Ovary (tissue), 9 donors: ENCODE measurements around the gene PRPF19. TPM values are rescaled to one million over a fixed set of nuclear protein-coding genes. Genes with fewer than 3 reads are reported as not detected.

Experiments
- DNase-seq, 5 donors: peaks; one replicate each; pipeline ENCODE4 v3.0.0-alpha.2; 2019 to 2020
- H3K27ac ChIP-seq, 2 donors: fragments of 200-600 bp; one replicate each; pipeline versions ENCODE4 v1.5.1 to v1.8.0; 2019 to 2022
- H3K27me3 ChIP-seq: fragments of 200-600 bp; one replicate; pipeline ENCODE4 v1.8.0; 2022
- H3K36me3 ChIP-seq: fragments of 200-600 bp; sonication (generic); one replicate; pipeline ENCODE4 v1.5.1; 2019
- H3K4me1 ChIP-seq: one replicate; pipeline ENCODE4 v1.8.1; 2013; ENCODE audit warnings: mild to moderate bottlenecking, moderate library complexity; ENCODE audit not compliant: insufficient read depth
- H3K4me3 ChIP-seq: fragments of 200-600 bp; sonication (generic); one replicate; pipeline ENCODE4 v1.5.1; 2017
- H3K9me3 ChIP-seq, 2 donors: fragments of 200-600 bp in 1 of 2; sonication (generic) in 1 of 2; one replicate each; pipeline versions ENCODE4 v1.5.1 to v1.8.1; 2013 to 2019; ENCODE audit warnings: mild to moderate bottlenecking in 1 of 2, moderate library complexity in 1 of 2
- EP300 ChIP-seq: sonication (generic); formaldehyde crosslinking; IDR thresholded peaks from one replicate; pipeline ENCODE4 v1.6.1; 2017; ENCODE audit warnings: antibody characterized with exemption
- POLR2A ChIP-seq: fragments of 450-650 bp; IDR thresholded peaks from one replicate; pipeline ENCODE4 v1.6.1; 2017; ENCODE audit warnings: antibody characterized with exemption, mild to moderate bottlenecking, moderate library complexity
- WGBS, 3 donors: extraction: QIAGEN DNeasy Blood & Tissue Kit in 1 of 3; methylation state at CpG; one replicate each; pipeline versions ENCODE4 v1.1.5 to v1.1.7; 2013 to 2017; 5-methylcytosine and 5-hydroxymethylcytosine counted together
- intact Hi-C, 4 donors: fragments of 100-400 bp; cut with DNase I; formaldehyde crosslinking; loops; one replicate each; pipeline versions ENCODE4 v1.11.0 to v1.15.1; 2022 to 2023
- polyA plus RNA-seq, 2 donors: library from polyadenylated mRNA; stranded (reverse); fragments of 200-250 nt in 1 of 2; fragments of 350-450 nt in 1 of 2; fragmentation: Illumina TruSeq in 1 of 2; extraction: RNeasy Lipid Tissue Mini Kit (QIAGEN cat#74804) in 1 of 2; gene quantifications; one replicate each; pipeline ENCODE4 v1.2.3, GENCODE V29; 2013 to 2014
- total RNA-seq, 7 donors: library from RNA; depleted of rRNA in 2 of 7; stranded (reverse); fragments of >200 nt in 2 of 7; fragmentation: NEBNext Ultra II Directional in 3 of 7; extraction: Animal tissue kit (Norgen Biotek cat#: 25700) in 3 of 7; gene quantifications; one replicate each; pipeline versions ENCODE4 v1.1.0 to v1.2.4, GENCODE V29; 2016 to 2023
- TF ChIP-seq, protein P1 (sequence below), 3 donors: fragments of 450-650 bp in 2 of 3; fragments of 200-600 bp in 1 of 3; IDR thresholded peaks; one replicate each; pipeline versions ENCODE4 v1.5.1 to v1.8.0; 2016 to 2022; ENCODE audit warnings: antibody characterized with exemption in 3 of 3, mild to moderate bottlenecking in 1 of 3
- donor health status: DM: no; HTN: no; CAD: no; lungs with moderate emphysema.
- donor health status: DM: no; HTN: no; CAD: no.
- donor health status: Bipolar disorder and iron deficiency.
- donor health status: DM: yes; HTN: yes; CAD: no.
- donor health status: DM: no; HTN: no; CAD: no.
- donor health status: DM: yes; HTN: yes; CAD: no.

The PRPF19 gene
- total and polyA plus RNA-seq, 9 donors: 44.1 to 109 (median 91.6) TPM

DNA sequence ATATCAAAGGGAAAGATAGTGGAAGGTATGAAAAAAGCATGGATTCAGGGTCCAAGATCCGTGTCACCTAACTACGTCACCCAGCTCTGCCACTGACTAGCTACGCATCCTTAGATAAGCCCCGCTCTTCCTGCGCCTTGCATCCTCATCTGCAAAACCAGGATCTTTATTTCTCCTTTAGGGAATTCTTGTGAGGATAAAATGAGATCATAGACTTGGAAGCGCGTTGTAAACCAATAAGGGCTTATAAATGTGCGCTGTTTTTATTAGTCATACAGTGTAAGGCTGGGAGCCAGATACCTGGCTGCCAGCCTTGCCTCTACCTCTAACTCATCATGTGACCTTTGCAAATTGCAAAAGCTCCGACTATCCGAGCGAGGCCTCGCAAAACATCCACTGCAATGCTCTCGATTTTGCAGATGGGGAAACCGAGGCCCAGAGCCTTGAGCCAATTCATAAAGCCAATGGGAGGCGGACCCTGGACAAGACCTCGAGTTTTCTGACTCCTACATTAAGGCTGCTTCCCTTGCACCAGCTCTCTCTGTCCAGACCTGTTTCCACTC is 753 bp downstream of the PRPF19 start:
- H3K36me3 ChIP-seq: no peaks in the 10 kb centered on the region
- no peaks in the 10 kb centered on the region for H3K9me3 ChIP-seq
- WGBS, 3 donors: 3 to 6% (median 3%) methylated on average over 16 of the region's 16 CpGs
- intact Hi-C loops: no loop called here
- TF ChIP-seq EP300 (no peak), POLR2A (no peak)
- TF ChIP-seq, protein P1, sequence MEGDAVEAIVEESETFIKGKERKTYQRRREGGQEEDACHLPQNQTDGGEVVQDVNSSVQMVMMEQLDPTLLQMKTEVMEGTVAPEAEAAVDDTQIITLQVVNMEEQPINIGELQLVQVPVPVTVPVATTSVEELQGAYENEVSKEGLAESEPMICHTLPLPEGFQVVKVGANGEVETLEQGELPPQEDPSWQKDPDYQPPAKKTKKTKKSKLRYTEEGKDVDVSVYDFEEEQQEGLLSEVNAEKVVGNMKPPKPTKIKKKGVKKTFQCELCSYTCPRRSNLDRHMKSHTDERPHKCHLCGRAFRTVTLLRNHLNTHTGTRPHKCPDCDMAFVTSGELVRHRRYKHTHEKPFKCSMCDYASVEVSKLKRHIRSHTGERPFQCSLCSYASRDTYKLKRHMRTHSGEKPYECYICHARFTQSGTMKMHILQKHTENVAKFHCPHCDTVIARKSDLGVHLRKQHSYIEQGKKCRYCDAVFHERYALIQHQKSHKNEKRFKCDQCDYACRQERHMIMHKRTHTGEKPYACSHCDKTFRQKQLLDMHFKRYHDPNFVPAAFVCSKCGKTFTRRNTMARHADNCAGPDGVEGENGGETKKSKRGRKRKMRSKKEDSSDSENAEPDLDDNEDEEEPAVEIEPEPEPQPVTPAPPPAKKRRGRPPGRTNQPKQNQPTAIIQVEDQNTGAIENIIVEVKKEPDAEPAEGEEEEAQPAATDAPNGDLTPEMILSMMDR (IDR thresholded peaks at IDR 0.05): no peak
- no peak for DNase-seq
- H3K27ac ChIP-seq: peak overlapping the region; percentile 74 to 78
- H3K4me3 ChIP-seq: peak overlapping the region; percentile 97
- H3K27me3 ChIP-seq: no peaks in the 10 kb centered on the region
- peaks cover 9% of the 10 kb centered on the region for H3K4me1 ChIP-seq

DNA sequence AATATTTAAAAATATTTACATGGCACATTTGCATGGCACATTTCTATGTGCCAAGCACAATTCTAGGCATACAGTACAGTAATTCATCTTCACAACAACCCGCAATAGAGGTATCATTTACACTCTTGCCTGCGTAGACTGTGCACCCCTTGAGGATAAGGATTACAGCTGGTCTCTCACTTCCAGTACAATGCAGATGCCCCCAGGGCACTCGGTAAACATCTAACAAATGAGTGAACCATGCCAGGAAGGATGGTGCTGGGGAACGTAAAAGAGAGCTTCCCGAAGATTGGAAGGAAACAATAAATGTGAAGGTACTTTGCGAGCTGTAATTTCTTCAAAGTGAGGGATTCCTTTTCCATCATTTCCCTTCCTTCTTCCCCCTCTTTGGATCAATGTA is 1.3 kb downstream of the PRPF19 start:
- intact Hi-C loops: no loop called here
- Histone ChIP-seq H3K27ac (no peak overlapping the region), H3K4me3 (no peak overlapping the region), H3K27me3 (no peaks in the 10 kb centered on the region), H3K36me3 (no peaks in the 10 kb centered on the region), H3K9me3 (no peaks in the 10 kb centered on the region), H3K4me1 (peaks cover 9% of the 10 kb centered on the region)
- DNase-seq: no peak
- 39 to 41% (median 41%) methylated on average over 6 of the region's 6 CpGs for WGBS, 3 donors
- TF ChIP-seq POLR2A: no peak
- TF ChIP-seq EP300: no peak
- TF ChIP-seq, protein P1 (IDR thresholded peaks at IDR 0.05): no peak

DNA sequence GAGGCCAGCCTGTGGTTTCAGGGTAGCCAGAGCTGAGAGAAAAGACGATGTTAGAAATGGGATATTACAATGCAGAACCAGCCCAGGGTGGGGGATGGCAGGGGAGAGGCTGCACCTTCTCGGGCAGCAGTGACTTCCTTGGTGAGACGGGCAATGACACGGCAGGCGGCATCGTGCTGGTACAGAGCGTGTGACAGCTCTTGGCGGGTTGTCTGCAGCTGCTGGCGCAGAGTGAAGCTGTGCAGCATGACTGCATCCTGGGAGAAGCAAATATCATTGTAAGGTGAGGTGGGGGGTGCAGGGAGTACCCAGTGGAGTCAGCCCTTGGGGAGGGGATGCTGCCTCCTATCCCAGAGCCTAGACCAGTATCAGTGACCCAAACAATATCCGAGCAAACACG is 3.8 kb downstream of the PRPF19 start:
- no peak for DNase-seq

DNA sequence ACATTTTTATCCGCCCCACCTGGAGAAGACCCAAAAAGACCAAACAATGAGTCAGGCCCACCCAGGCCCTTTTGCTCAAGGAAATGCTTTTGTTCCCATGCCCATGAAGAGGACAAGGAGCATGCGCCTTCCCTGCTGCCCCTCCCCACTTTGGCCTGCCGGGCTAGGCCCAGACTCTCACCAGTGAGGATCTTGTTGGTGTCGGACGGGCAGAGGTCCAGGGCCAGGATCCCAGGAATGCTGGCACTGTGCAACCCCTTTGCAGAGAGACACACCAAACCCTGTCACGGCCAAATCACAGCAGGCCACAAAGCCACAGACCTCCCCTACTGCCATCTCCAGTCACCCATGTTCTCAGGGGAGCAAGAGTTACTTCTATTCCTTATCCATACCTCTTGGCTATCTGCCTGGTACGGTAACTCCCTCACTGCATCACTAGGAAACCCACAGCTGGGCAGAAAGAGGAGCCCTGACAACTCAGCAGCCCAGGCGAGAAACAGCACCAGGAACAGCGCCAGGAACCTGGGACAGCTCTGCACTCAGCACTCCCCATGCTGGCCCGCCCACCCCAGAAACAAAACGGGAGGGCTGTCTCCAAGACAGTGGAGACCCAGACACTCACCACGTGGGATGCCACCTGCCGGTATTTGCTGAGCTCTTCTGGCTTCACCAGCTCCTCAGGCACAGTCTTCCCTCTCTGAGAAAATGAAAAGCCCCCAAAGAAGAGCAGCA is 5.5 kb downstream of the PRPF19 start:
- TF ChIP-seq, protein P1 (IDR thresholded peaks at IDR 0.05): no peak
- TF ChIP-seq EP300 (no peak), POLR2A (no peak)
- Histone ChIP-seq H3K9me3 (no peaks in the 10 kb centered on the region), H3K4me1 (peaks cover 7% of the 10 kb centered on the region), H3K36me3 (no peaks in the 10 kb centered on the region), H3K27me3 (no peaks in the 10 kb centered on the region), H3K4me3 (no peak overlapping the region), H3K27ac (no peak overlapping the region)
- no peak for DNase-seq
- 53 to 63% (median 57%) methylated on average over 13 of the region's 13 CpGs for WGBS, 3 donors
- intact Hi-C loops: loop anchor here in 1 of 4 donors (5.0 kb wide), 2 partner anchors 69 to 124 kb away; no protein-coding TSS in a partner anchor

More for the DNA sequence above, 3.8 kb downstream of the PRPF19 start:
- TF ChIP-seq EP300 (no peak), POLR2A (no peak)
- TF ChIP-seq, protein P1 (IDR thresholded peaks at IDR 0.05): no peak
- Histone ChIP-seq H3K36me3 (no peaks in the 10 kb centered on the region), H3K27ac (no peak overlapping the region), H3K27me3 (no peaks in the 10 kb centered on the region), H3K9me3 (no peaks in the 10 kb centered on the region), H3K4me3 (no peak overlapping the region), H3K4me1 (peaks cover 9% of the 10 kb centered on the region)
- intact Hi-C loops: loop anchor here in 1 of 4 donors (5.0 kb wide), 2 partner anchors 70 to 125 kb away; no protein-coding TSS in a partner anchor
- WGBS, 3 donors: 85 to 93% (median 88%) methylated on average over 11 of the region's 11 CpGs
